HCT116 (cell line): Measurements from ENCODE around the gene SCRN1.

Experiments
- ATF3 ChIP-seq: IDR thresholded peaks from 2 replicates; pipeline ENCODE4 v1.6.1; 2012
- CTCF ChIP-seq, 3 experiments: fragments of 200-600 bp in 1 of 3; sonication (generic) in 1 of 3; IDR thresholded peaks in 2 of 3; conservative IDR thresholded peaks in 1 of 3; 2 replicates each; pipeline ENCODE4 v1.5.1; 2012 to 2017; ENCODE audit warnings: low read depth in 2 of 3, low read length in 2 of 3, antibody characterized with exemption in 1 of 3, borderline replicate concordance in 1 of 3, control low read depth in 1 of 3, mild to moderate bottlenecking in 1 of 3, mixed read lengths in 1 of 3, mixed run types in 1 of 3, moderate library complexity in 1 of 3; ENCODE audit not compliant: insufficient read depth in 1 of 3
- EZH2phosphoT487 ChIP-seq: fragments of 200-600 bp; IDR thresholded peaks from 2 replicates; pipeline ENCODE4 v1.6.1; 2018; ENCODE audit warnings: antibody characterized with exemption, borderline replicate concordance
- POLR2A ChIP-seq: IDR thresholded peaks from 2 replicates; pipeline ENCODE4 v1.7.0; 2011; ENCODE audit warnings: borderline replicate concordance; ENCODE audit not compliant: insufficient read depth, insufficient read length; ENCODE audit errors: extremely low read depth
- SP1 ChIP-seq: IDR thresholded peaks from 2 replicates; pipeline ENCODE4 v1.6.1; 2012; ENCODE audit warnings: low read depth
- ZBTB33 ChIP-seq: IDR thresholded peaks from 2 replicates; pipeline ENCODE4 v1.6.1; 2011; ENCODE audit warnings: mild to moderate bottlenecking, low read length, moderate library complexity; ENCODE audit not compliant: insufficient replicate concordance; ENCODE audit errors: extremely low read depth

- TF ChIP-seq CTCF (IDR thresholded peaks at IDR 0.05 in 2 of 3, conservative IDR thresholded peaks at IDR 0.05 in 1 of 3; ENCODE audit: borderline replicate concordance in 1 of 3, insufficient read depth in 1 of 3, low read depth in 2 of 3, low read length in 2 of 3) (no peak), POLR2A (no peak), SP1 (no peak), EZH2phosphoT487 (no peak), ZBTB33 (no peak), ATF3 (no peak)
Measured at GRCh38 chr7:29879609-29880008, 110.0 kb downstream of the SCRN1 start.
